RWPE1 (cell line): ENCODE measurements around the gene CCDC9.

ENCODE experiments used
- CTCF ChIA-PET: fragments of 350-600 bp; sonication (Branson Sonifier 250); formaldehyde crosslinking; extraction: SDS; loops from one replicate; lab custom pipeline; 2021; lab: Yijun Ruan, JAX
- POLR2A ChIA-PET: fragments of 400-600 bp; formaldehyde crosslinking; extraction: SDS; loops from one replicate; lab custom pipeline; 2020; ENCODE audit warnings: antibody characterized with exemption; ENCODE audit not compliant: low non-redundant PET; lab: Yijun Ruan, JAX
- DNase-seq: peaks from one replicate; pipeline ENCODE4 v3.0.0; 2012; ENCODE audit warnings: low spot score
- H3K27ac ChIP-seq: fragments of 450-650 bp; 2 replicates; pipeline ENCODE4 v1.5.1; 2017
- TF ChIP-seq, protein P1 (sequence below): fragments of 450-650 bp; conservative IDR thresholded peaks from 2 replicates; pipeline ENCODE4 v1.5.1; 2017; ENCODE audit warnings: low read depth, mild to moderate bottlenecking

CCDC9 gene

DNA sequence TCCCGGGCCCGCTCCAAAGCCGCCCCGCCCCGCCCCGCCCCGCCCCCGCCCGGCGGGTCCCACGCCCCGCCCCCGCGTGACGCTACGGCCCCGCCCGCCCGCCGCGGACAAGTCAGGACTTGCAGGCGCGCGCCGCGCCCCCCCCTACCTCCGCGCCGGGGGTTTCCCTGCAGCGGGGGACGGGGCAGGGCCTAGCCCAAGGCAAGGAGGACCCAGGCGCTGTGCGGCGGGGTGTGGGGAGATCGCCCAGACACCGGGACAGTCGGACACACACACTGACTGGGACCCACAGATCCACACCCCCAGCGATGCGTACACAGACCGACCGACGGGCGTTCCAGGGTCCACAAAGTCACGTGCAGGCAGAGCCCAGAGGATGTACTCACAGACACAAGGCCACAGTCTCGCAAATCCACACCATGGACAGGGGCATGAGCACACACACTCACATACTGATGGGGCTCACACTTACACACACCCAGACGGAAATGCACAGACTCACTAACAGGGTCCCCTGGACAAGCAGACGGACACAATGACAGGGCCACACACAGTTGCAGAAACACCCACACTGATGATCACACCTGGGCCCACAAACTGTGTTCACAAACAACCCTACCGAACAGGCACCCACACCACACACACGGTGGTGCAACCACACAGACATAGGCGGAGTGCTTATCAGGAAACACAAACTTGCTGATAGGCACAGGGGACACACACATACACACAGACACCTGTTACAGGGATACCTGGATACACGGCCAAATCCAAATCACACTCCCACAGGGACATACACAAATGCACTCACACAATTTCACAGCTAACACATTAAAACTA is 24.9 kb upstream of the CCDC9 start:
- TF ChIP-seq, protein P1, sequence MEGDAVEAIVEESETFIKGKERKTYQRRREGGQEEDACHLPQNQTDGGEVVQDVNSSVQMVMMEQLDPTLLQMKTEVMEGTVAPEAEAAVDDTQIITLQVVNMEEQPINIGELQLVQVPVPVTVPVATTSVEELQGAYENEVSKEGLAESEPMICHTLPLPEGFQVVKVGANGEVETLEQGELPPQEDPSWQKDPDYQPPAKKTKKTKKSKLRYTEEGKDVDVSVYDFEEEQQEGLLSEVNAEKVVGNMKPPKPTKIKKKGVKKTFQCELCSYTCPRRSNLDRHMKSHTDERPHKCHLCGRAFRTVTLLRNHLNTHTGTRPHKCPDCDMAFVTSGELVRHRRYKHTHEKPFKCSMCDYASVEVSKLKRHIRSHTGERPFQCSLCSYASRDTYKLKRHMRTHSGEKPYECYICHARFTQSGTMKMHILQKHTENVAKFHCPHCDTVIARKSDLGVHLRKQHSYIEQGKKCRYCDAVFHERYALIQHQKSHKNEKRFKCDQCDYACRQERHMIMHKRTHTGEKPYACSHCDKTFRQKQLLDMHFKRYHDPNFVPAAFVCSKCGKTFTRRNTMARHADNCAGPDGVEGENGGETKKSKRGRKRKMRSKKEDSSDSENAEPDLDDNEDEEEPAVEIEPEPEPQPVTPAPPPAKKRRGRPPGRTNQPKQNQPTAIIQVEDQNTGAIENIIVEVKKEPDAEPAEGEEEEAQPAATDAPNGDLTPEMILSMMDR = no peak
- peak overlapping the region; percentile 99 for H3K27ac ChIP-seq
- ChIA-PET POLR2A (interaction anchor here (1.2 kb wide), 1 partner anchor 11 kb away, joined by 3 read pairs; no protein-coding TSS in a partner anchor), CTCF (interaction anchor here (1.5 kb wide), 1 partner anchor 20 kb away, joined by 6 read pairs; no protein-coding TSS in a partner anchor)
- DNase-seq = peak; percentile 78

DNA sequence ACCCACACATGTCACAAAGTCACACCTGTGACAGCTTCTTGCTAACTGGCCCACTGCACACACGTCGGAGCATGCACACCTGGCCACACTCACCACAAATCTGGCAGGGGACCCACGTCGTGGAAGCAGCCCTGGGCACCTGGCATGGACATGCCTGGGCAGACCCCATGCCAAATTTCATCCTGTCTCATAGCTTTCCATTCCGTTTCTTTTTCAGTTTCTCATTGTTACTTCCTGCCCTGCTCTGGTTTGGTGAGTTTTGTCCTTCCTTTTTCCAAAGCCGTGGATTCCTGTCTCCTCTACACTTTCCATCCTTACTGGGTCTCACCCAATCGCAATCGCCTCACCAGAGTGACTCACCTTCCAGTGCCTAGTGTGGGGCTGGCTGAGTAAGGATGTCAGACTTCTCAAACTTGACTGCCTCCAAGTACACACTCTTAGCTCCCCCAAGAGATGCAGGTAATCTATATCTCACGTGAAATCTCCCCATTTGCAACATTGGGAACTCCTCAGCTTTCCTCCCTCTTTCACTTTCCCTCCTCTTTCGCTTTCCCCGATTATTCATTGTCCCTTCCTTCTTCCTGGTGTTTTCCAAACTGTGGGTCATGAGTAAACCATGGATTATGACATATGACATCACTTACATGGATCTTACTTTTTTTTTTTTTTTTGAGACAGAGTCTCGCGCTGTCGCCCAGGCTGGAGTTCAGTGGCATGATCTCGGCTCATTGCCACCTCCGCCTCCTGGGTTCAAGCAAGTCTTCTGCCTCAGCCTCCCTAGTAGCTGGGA is 23.7 kb upstream of the CCDC9 start:
- CTCF ChIA-PET = interaction anchor here (1.0 to 1.8 kb wide), 3 partner anchors 10 to 22 kb away, joined by 5 to 15 read pairs (median 6); no protein-coding TSS in a partner anchor
- TF ChIP-seq, protein P1 = no peak
- POLR2A ChIA-PET = interaction anchor here (1.2 kb wide), 1 partner anchor 10 kb away, joined by 3 read pairs; no protein-coding TSS in a partner anchor
- peak overlapping the region; percentile 99 for H3K27ac ChIP-seq
- peak; percentile 56 for DNase-seq

- TF ChIP-seq, protein P1 = no peak
- DNase-seq = no peak
- CTCF ChIA-PET = interaction anchor here (0.6 kb wide), 1 partner anchor 33 kb away, joined by 3 read pairs; no protein-coding TSS in a partner anchor
- POLR2A ChIA-PET = no interaction called here
- no peak overlapping the region for H3K27ac ChIP-seq
Measured at GRCh38 chr19:47236072-47236675, 20.2 kb upstream of the CCDC9 start.

DNA sequence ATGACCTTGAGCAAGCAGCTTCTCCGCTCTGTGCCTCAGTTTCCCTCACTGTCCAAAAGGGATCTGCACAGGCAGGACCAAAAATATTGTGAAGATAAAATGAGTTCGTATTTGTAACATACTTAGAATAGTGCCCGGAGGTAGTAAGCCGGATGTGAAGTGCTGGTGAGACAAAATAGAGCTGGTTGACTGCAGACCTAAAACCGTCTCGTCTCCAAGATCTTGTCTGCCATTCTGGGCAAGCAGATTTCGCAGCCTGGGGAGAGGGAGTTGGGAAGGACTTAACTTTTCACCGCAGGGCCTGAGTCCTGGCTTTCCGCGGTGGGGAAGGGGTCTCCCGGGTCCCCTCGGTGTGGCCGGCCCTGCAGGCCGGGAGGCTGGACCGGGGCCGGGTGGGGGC is 17.2 kb upstream of the CCDC9 start:
- ChIA-PET CTCF (interaction anchor here (0.6 kb wide), 1 partner anchor 478 kb away, joined by 3 read pairs; no protein-coding TSS in a partner anchor), POLR2A (interaction anchor here (0.7 kb wide), 1 partner anchor 126 kb away, joined by 3 read pairs; the partner anchor contains the start of gene ZC3H4)
- H3K27ac ChIP-seq = peak overlapping the region; percentile 64
- TF ChIP-seq, protein P1 = no peak
- no peak for DNase-seq

DNA sequence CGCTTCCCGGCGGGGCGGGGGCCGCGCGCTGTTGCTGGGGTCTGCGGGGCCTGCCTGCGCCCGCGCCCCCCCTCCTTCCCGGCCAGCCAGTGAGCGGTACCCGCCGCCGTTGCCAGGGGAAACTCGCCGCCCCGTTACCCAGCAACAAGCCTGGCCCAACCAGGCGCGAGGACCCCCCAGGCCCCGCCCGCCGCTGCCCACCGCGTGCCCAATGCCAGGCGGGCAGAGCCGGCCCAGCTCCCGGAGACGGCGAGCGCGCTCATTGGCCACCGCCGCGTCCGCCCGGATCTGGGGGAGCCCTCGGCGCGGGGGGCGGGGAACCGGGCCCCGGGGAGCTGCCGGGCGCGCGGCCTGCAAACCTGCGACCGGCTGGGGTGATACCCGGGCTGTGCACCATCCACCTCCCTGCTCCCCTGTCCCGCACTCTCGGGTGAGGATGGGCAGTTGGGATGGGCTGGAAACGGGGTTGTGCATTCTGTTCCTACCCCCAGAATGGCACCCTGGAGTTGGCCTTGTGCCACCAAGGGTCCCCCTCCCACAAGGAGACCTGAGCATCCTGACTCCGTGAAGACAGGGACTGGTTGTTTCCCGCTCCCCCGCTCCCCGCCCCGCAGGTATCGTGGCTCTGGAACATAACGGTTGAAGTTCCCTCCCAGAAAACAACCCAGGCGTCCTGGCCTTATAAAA is 16.6 kb upstream of the CCDC9 start:
- peak overlapping the region; percentile 64 for H3K27ac ChIP-seq
- ChIA-PET POLR2A (interaction anchor here (0.7 kb wide), 1 partner anchor 126 kb away, joined by 3 read pairs; the partner anchor contains the start of gene ZC3H4), CTCF (interaction anchor here (0.7 kb wide), 1 partner anchor 143 kb away, joined by 4 read pairs; no protein-coding TSS in a partner anchor)
- DNase-seq = no peak
- TF ChIP-seq, protein P1 = no peak
